Peyer's patch (tissue), 4 donors: ENCODE results near the gene PTPRN. TPM values are rescaled to one million over a fixed set of nuclear protein-coding genes. Genes with fewer than 3 reads are reported as not detected.
A peak's percentile ranks its signal among the peaks of the same experiment; 100 is the strongest.

Experiments
- DNase-seq, 3 donors: peaks; one replicate each; pipeline ENCODE4 v3.0.0-alpha.2; 2017 to 2019
- H3K27ac ChIP-seq, 4 donors: fragments of 200-600 bp; sonication (generic); one replicate each; pipeline ENCODE4 v1.5.1; 2016 to 2019
- H3K27me3 ChIP-seq, 2 donors: fragments of 200-600 bp; sonication (generic); one replicate each; pipeline ENCODE4 v1.5.1; 2019
- H3K36me3 ChIP-seq, 3 donors: fragments of 200-600 bp; sonication (generic); one replicate each; pipeline ENCODE4 v1.5.1; 2016 to 2019
- H3K4me1 ChIP-seq, 4 donors: fragments of 200-600 bp; sonication (generic); one replicate each; pipeline ENCODE4 v1.5.1; 2016 to 2019
- H3K4me3 ChIP-seq, 4 donors: fragments of 200-600 bp; sonication (generic); 1 replicate in 3 of 4; 2 replicates in 1 of 4; pipeline ENCODE4 v1.5.1; 2016 to 2019; ENCODE audit warnings: mild to moderate bottlenecking in 1 of 4
- H3K9me3 ChIP-seq, 4 donors: fragments of 200-600 bp; sonication (generic); one replicate each; pipeline ENCODE4 v1.5.1; 2016 to 2019; ENCODE audit warnings: mild to moderate bottlenecking in 1 of 4
- POLR2A ChIP-seq, 2 donors: fragments of 450-650 bp; IDR thresholded peaks; one replicate each; pipeline ENCODE4 v1.5.1; 2017; ENCODE audit warnings: antibody characterized with exemption in 2 of 2, mild to moderate bottlenecking in 2 of 2, moderate library complexity in 2 of 2
- total RNA-seq, 4 donors: library from RNA; depleted of rRNA; stranded (reverse); fragments of >200 nt; gene quantifications; one replicate each; pipeline ENCODE4 v1.1.0, GENCODE V29; 2016
- TF ChIP-seq, protein P1 (sequence below), 6 experiments: fragments of 450-650 bp in 4 of 6; fragments of 200-600 bp in 2 of 6; sonication (generic) in 1 of 6; IDR thresholded peaks; one replicate each; pipeline ENCODE4 v1.5.1; 2017 to 2019; ENCODE audit warnings: antibody characterized with exemption in 6 of 6, mild to moderate bottlenecking in 3 of 6, moderate library complexity in 1 of 6

PTPRN gene
- total RNA-seq, 4 donors from 2014 or later, result 0.88 to 4.9 (median 2.3) TPM; not detected in 1

DNA sequence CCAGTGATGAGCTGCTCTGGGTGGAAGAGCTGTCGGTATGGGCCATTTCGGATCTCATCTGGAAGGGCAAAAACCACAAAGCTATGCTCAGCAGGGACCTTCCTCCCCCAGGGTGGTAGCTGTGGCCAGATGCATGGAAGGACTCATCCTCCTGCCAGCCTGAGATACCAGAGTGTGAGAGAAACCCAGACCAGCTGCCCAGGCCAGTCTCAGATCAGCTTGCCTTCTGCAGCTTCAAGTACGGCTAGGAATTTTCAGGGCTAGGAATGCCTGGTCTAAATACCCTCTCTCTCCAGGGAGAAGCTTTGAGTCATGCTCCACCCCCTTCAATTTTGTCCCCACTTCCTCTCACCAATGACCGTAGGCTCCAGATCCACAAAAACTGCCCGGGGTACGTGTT, 57.5 kb downstream of the PTPRN start:
- Histone ChIP-seq H3K9me3 (no peaks in the 10 kb centered on the region), H3K4me1 (peaks cover 7 to 73% (median 45%) of the 10 kb centered on the region in 4 donors), H3K27ac (peak overlapping the region; percentile 81 to 98 (median 91)), H3K4me3 (peak overlapping the region in 3 of 4 donors; percentile 56 to 93 (median 86)), H3K27me3 (no peaks in the 10 kb centered on the region), H3K36me3 (peaks cover 0 to 13% (median 0%) of the 10 kb centered on the region in 3 donors)
- TF ChIP-seq POLR2A (IDR thresholded peaks at IDR 0.05), result no peak
- TF ChIP-seq, protein P1, sequence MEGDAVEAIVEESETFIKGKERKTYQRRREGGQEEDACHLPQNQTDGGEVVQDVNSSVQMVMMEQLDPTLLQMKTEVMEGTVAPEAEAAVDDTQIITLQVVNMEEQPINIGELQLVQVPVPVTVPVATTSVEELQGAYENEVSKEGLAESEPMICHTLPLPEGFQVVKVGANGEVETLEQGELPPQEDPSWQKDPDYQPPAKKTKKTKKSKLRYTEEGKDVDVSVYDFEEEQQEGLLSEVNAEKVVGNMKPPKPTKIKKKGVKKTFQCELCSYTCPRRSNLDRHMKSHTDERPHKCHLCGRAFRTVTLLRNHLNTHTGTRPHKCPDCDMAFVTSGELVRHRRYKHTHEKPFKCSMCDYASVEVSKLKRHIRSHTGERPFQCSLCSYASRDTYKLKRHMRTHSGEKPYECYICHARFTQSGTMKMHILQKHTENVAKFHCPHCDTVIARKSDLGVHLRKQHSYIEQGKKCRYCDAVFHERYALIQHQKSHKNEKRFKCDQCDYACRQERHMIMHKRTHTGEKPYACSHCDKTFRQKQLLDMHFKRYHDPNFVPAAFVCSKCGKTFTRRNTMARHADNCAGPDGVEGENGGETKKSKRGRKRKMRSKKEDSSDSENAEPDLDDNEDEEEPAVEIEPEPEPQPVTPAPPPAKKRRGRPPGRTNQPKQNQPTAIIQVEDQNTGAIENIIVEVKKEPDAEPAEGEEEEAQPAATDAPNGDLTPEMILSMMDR (IDR thresholded peaks at IDR 0.05), result no peak
- no peak for DNase-seq

DNA sequence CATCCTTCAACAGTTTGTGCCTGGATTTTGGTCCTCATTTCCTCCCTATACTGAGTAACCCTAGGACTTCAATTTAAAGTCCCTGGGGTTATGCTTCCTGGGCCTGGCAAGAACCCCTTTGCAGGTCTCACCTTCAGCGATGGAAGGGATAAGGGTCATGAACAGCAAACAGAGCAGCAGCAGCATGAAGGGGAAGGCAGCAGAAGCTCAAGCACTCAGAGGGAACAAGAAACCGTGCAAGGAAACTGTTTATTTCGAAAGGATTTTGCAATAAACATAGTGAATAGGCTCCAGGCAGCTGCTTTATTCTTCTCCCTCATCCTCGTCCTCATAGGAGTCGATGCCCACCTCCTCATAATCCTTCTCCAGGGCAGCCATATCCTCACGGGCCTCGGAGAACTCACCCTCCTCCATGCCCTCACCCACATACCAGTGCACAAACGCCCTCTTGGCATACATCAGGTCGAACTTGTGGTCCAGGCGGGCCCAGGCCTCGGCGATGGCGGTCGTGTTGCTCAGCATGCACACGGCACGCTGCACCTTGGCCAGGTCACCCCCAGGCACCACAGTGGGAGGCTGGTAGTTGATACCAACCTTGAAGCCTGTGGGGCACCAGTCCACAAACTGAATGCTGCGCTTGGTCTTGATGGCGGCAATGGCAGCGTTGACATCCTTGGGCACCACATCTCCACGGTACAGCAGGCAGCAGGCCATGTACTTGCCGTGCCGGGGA, 59.0 kb downstream of the PTPRN start:
- TF ChIP-seq, protein P1 (IDR thresholded peaks at IDR 0.05), result no peak
- TF ChIP-seq POLR2A (IDR thresholded peaks at IDR 0.05), result no peak
- Histone ChIP-seq H3K27ac (peak overlapping the region; percentile 91 to 98 (median 92)), H3K9me3 (no peaks in the 10 kb centered on the region), H3K36me3 (peaks cover 0 to 13% (median 0%) of the 10 kb centered on the region in 3 donors), H3K27me3 (no peaks in the 10 kb centered on the region), H3K4me3 (peak overlapping the region; percentile 1 to 38 (median 6)), H3K4me1 (peaks cover 7 to 83% (median 50%) of the 10 kb centered on the region in 4 donors)
- DNase-seq, result no peak

DNA sequence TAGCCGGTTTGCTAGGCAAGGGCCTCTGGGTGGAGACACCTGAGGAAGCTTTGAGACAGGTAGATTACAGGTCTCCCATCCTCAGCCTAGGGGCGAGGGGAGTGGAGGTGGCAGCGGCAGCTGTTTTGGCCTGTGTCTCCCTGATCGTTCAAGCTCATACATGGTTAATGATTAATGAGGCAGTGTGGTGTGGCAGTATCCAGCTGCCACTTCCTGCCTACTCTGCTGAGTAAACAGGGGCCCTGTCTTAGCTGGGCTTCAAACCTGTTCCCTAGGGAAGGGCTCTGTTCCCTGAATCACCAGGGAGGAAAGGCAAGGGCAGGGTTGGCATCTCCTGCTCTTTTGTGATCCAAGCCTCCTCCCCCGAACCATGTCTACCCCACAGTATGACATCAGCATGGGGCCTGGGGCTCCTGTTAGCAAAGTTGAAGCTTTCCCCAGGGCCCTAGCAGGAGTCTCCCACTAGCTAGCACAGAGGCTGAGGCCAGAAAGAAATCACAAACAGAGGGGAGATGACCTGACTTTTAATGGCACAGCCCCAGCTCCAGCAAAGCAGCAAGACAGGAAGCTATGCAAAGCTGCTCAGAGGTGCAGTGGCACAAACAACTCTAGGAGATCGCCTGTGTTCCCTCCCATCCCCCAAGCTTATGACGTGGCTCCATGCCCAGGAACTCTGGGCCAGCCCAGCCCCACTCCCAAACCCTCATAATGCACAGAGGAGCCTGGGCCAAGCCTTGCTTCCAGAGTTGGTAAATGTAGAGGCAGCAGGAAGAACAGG, 59.8 kb downstream of the PTPRN start:
- Histone ChIP-seq H3K4me3 (peak overlapping the region; percentile 14 to 38 (median 33)), H3K4me1 (peaks cover 7 to 84% (median 54%) of the 10 kb centered on the region in 4 donors), H3K36me3 (peaks cover 0 to 13% (median 0%) of the 10 kb centered on the region in 3 donors), H3K9me3 (no peaks in the 10 kb centered on the region), H3K27ac (peak overlapping the region; percentile 91 to 98 (median 92)), H3K27me3 (no peaks in the 10 kb centered on the region)
- DNase-seq, result peak; percentile 80 to 95 (median 92)
- TF ChIP-seq, protein P1 (IDR thresholded peaks at IDR 0.05), result no peak
- TF ChIP-seq POLR2A (IDR thresholded peaks at IDR 0.05), result peak; percentile 20 to 42

DNA sequence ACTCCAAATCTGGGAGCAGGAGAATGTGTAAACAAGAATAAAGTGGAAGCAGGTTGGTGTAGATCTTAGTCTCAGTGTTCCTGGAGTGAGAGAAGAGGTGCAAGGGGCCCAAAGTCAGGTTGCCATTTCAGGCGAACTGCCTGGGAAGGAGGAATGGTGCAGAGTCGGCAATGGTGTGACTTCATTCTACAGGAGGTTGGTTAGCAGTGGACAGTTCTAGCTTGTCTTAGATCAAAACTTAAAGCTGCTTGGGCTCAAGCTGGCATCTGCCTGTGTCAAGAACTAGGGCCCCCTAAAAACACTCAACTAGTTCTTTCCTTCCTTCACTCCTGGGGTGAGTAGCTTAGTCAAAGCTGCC, 60.4 kb downstream of the PTPRN start:
- H3K4me3 ChIP-seq, result peak overlapping the region; percentile 14 to 38 (median 33)
- TF ChIP-seq POLR2A (IDR thresholded peaks at IDR 0.05), result no peak
- TF ChIP-seq, protein P1 (IDR thresholded peaks at IDR 0.05), result no peak
- H3K9me3 ChIP-seq, result no peaks in the 10 kb centered on the region
- no peaks in the 10 kb centered on the region for H3K27me3 ChIP-seq
- peaks cover 7 to 85% (median 54%) of the 10 kb centered on the region in 4 donors for H3K4me1 ChIP-seq
- H3K27ac ChIP-seq, result peak overlapping the region; percentile 91 to 98 (median 92)
- peaks cover 0 to 13% (median 0%) of the 10 kb centered on the region in 3 donors for H3K36me3 ChIP-seq
- no peak for DNase-seq

DNA sequence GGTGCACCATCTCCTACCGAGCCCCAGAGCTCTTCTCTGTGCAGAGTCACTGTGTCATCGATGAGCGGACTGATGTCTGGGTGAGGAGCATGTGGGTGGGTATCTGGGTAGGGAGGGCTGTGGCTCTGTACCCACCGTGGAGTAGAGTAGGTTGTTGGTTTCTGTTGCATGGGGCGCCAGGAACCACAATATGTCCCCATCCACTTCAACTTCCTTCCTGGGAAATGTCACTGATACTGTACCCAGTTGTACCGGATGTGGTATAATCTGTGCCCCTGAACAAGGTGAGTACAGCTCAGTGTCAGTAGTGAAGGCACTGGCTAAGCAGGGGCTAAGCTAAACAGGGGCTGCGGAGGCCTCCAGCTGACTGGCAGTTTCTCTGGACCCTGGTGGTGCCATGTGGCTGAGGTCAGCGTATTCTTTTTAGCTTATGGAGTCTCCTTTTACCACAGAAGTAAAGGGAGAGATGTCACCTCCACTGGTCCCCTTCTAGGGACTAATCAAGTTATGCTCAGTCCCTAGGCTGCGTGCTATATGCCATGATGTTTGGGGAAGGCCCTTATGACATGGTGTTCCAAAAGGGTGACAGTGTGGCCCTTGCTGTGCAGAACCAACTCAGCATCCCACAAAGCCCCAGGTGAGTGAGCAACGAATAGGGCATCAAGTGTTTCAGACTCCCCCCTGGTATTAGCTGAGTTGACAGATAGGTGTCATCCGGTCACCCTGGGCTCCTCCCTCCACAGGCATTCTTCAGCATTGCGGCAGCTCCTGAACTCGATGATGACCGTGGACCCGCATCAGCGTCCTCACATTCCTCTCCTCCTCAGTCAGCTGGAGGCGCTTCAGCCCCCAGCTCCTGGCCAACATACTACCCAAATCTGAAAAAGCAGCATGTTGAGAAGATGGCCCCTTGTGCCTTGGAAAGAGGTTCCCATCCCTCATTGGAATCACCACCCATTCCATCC, 61.2 kb downstream of the PTPRN start:
- peaks cover 7 to 82% (median 54%) of the 10 kb centered on the region in 4 donors for H3K4me1 ChIP-seq
- no peaks in the 10 kb centered on the region for H3K27me3 ChIP-seq
- peak overlapping the region in 1 of 4 donors; percentile 38 for H3K4me3 ChIP-seq
- peaks cover 0 to 13% (median 0%) of the 10 kb centered on the region in 3 donors for H3K36me3 ChIP-seq
- TF ChIP-seq, protein P1 (IDR thresholded peaks at IDR 0.05), result no peak
- TF ChIP-seq POLR2A (IDR thresholded peaks at IDR 0.05), result no peak
- no peaks in the 10 kb centered on the region for H3K9me3 ChIP-seq
- peak overlapping the region; percentile 91 to 98 (median 92) for H3K27ac ChIP-seq
- peak in 2 of 3 donors; percentile 75 to 83 for DNase-seq
